Measurements from ENCODE around the gene POGK. TPM values are rescaled to one million over a fixed set of nuclear protein-coding genes. Genes with fewer than 3 reads are reported as not detected.
A peak's percentile ranks its signal among the peaks of the same experiment; 100 is the strongest.
"Not testable (repeated sequence)": the region's sequence is repeated elsewhere in the genome, so short reads cannot be mapped to it uniquely, and the experiment has no call there.

Gene POGK
- total RNA-seq (32.7 TPM), polyA plus RNA-seq (15.4 TPM)

DNA sequence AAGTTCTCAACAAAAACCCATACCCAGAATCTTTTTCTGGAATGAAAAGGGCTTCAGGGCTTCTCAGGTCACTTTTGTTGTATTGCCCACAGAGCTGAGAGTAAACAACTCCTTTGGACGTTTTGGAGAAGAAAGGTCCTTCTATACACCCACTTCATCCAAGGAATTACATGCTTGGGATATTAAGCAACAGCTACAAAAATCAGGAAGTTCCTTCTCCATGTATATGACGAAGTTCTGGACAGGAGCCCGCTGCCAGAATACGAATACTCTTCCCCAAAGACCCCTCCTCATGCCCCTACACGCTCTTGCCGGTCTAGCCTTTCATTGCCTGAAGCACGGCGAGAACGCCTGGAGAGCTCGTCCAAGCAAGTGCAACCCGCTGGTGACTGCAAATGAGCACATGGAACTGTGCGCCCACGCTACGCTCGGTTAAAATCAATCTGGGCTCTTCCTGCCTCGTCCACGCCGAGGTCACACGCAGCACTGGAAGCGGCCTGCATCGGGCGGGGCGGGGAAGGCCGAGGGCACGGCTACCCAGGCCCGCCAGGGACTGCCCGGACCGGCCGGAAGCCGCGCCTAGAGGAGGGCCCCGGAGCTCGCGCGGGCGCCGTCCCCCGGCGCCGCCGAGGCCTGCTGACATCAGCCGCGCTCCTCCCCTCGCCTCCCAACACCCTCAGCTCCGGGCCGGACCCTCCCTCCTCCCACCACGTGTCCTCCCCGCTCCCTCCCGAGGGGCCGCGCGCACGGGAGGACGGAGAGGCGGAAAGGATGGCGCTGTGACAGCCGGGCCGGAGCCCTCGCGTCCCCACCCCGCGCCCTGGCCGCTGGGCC lies at the start of gene POGK:
POGK (plus strand) TSS at position 710 of the 834 bp plus-strand sequence. CDS start 1,482 bp downstream, outside the sequence.
- peak; percentile 75 for DNase-seq (ENCODE audit: extremely low spot score)
- under 1% methylated on average over 63 of the region's 63 CpGs for WGBS
- Histone ChIP-seq H3K36me3 (ENCODE audit: insufficient read depth) (peaks cover 5% of the 10 kb centered on the region), H3K4me1 (ENCODE audit: insufficient read depth) (no peaks in the 10 kb centered on the region), H3K4me3 (ENCODE audit: low read depth, low read length) (peak within 1 kb of the TSS; percentile 92), H3K27ac (ENCODE audit: low read depth) (peak within 1 kb of the TSS; percentile 26)

GRCh38 chr1:166796620-166797236 lies 42.5 kb upstream of the POGK start:
- 91% methylated on average over 23 of the region's 23 CpGs for WGBS

GRCh38 chr1:166808952-166809351 lies 30.3 kb upstream of the POGK start:
- H3K4me3 ChIP-seq (ENCODE audit: low read depth, low read length) = no peak overlapping the region
- H3K36me3 ChIP-seq (ENCODE audit: insufficient read depth) = no peaks in the 10 kb centered on the region
- no peak overlapping the region for H3K27ac ChIP-seq (ENCODE audit: low read depth)
- DNase-seq (ENCODE audit: extremely low spot score) = no peak
- H3K4me1 ChIP-seq (ENCODE audit: insufficient read depth) = no peaks in the 10 kb centered on the region
- WGBS = 74% methylated on average over 2 of the region's 2 CpGs

More at GRCh38 chr1:166796620-166797236, 42.5 kb upstream of the POGK start:
- H3K4me1 ChIP-seq (ENCODE audit: insufficient read depth) = no peaks in the 10 kb centered on the region
- H3K36me3 ChIP-seq (ENCODE audit: insufficient read depth) = no peaks in the 10 kb centered on the region
- H3K4me3 ChIP-seq (ENCODE audit: low read depth, low read length) = no peak overlapping the region
- DNase-seq (ENCODE audit: extremely low spot score) = no peak
- H3K27ac ChIP-seq (ENCODE audit: low read depth) = no peak overlapping the region

DNA sequence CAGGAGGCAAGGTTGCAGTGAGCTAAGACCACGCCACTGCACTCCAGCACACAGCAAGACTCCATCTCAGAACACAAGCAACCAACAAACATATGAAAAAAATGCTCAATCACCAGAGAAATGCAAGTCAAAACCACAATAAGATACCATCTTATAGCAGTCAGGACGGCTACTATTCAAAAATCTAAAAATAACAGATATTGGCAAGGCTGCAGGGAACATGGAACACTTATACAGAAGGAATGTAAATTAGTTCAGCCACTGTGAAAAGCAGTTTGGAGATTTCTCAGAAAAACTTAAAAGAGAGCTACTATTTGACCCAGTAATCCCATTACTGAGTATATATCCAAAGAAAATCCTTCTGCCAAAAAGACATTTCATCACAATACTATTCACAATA lies 27.6 kb upstream of the POGK start:
- Histone ChIP-seq H3K4me3 (ENCODE audit: low read depth, low read length) (no peak overlapping the region), H3K4me1 (ENCODE audit: insufficient read depth) (no peaks in the 10 kb centered on the region), H3K27ac (ENCODE audit: low read depth) (no peak overlapping the region), H3K36me3 (ENCODE audit: insufficient read depth) (no peaks in the 10 kb centered on the region)
- DNase-seq (ENCODE audit: extremely low spot score) = no peak
- 49% methylated on average over 2 of the region's 2 CpGs for WGBS

GRCh38 chr1:166813508-166814223 lies 25.6 kb upstream of the POGK start:
- WGBS = 42% methylated on average over 2 of the region's 2 CpGs
- no peak overlapping the region for H3K4me3 ChIP-seq (ENCODE audit: low read depth, low read length)

DNA sequence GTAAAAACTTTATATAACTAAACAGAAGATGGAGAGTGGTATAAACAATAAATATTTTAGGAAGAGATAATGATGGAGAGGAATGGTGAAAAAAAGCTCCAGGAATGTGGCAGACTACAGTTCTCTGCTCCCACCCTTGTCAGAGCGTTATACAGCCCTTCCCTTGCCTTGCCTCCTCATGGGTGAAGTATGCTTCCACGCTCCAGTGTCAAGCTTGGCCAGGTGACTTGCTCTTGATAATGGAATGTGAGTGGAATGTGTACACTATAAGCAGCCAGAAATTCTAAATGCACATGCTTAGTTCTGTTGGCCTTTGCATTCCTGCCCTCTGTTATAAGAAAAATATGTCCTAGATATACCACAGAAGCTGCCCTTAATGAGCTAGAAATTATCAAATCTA lies 24.7 kb upstream of the POGK start:
- no peak for DNase-seq (ENCODE audit: extremely low spot score)
- Histone ChIP-seq H3K27ac (ENCODE audit: low read depth) (no peak overlapping the region), H3K36me3 (ENCODE audit: insufficient read depth) (no peaks in the 10 kb centered on the region), H3K4me1 (ENCODE audit: insufficient read depth) (no peaks in the 10 kb centered on the region), H3K4me3 (ENCODE audit: low read depth, low read length) (no peak overlapping the region)
- WGBS = 61% methylated on average over 2 of the region's 2 CpGs

More at GRCh38 chr1:166813508-166814223, 25.6 kb upstream of the POGK start:
- Histone ChIP-seq H3K27ac (ENCODE audit: low read depth) (no peak overlapping the region), H3K36me3 (ENCODE audit: insufficient read depth) (no peaks in the 10 kb centered on the region), H3K4me1 (ENCODE audit: insufficient read depth) (no peaks in the 10 kb centered on the region)
- no peak for DNase-seq (ENCODE audit: extremely low spot score)

- WGBS = 62% methylated on average over 2 of the region's 2 CpGs
- H3K4me3 ChIP-seq (ENCODE audit: low read depth, low read length) = no peak overlapping the region
- DNase-seq (ENCODE audit: extremely low spot score) = no peak
- no peak overlapping the region for H3K27ac ChIP-seq (ENCODE audit: low read depth)
- H3K4me1 ChIP-seq (ENCODE audit: insufficient read depth) = no peaks in the 10 kb centered on the region
- no peaks in the 10 kb centered on the region for H3K36me3 ChIP-seq (ENCODE audit: insufficient read depth)
Observed at GRCh38 chr1:166819974-166820373, 19.3 kb upstream of the POGK start.

- no peaks in the 10 kb centered on the region for H3K4me1 ChIP-seq (ENCODE audit: insufficient read depth)
- DNase-seq (ENCODE audit: extremely low spot score) = no peak
- 62% methylated on average over 7 of the region's 7 CpGs for WGBS
- H3K4me3 ChIP-seq (ENCODE audit: low read depth, low read length) = no peak overlapping the region
- H3K27ac ChIP-seq (ENCODE audit: low read depth) = no peak overlapping the region
- no peaks in the 10 kb centered on the region for H3K36me3 ChIP-seq (ENCODE audit: insufficient read depth)
Observed at GRCh38 chr1:166822385-166822784, 16.9 kb upstream of the POGK start.

- no peaks in the 10 kb centered on the region for H3K36me3 ChIP-seq (ENCODE audit: insufficient read depth)
- no peaks in the 10 kb centered on the region for H3K4me1 ChIP-seq (ENCODE audit: insufficient read depth)
- H3K27ac ChIP-seq (ENCODE audit: low read depth) = no peak overlapping the region
- no peak for DNase-seq (ENCODE audit: extremely low spot score)
- H3K4me3 ChIP-seq (ENCODE audit: low read depth, low read length) = no peak overlapping the region
Observed at GRCh38 chr1:166827426-166827825, 11.8 kb upstream of the POGK start.

- H3K4me3 ChIP-seq (ENCODE audit: low read depth, low read length); H3K4me1 ChIP-seq (ENCODE audit: insufficient read depth); H3K36me3 ChIP-seq (ENCODE audit: insufficient read depth); H3K27ac ChIP-seq (ENCODE audit: low read depth); DNase-seq (ENCODE audit: extremely low spot score): not testable (repeated sequence)
- WGBS = 58% methylated on average over 1 of the region's 1 CpG
Observed at GRCh38 chr1:166829762-166830161, 9.5 kb upstream of the POGK start.

- DNase-seq (ENCODE audit: extremely low spot score) = no peak
- no peaks in the 10 kb centered on the region for H3K4me1 ChIP-seq (ENCODE audit: insufficient read depth)
- H3K27ac ChIP-seq (ENCODE audit: low read depth) = no peak overlapping the region
- no peaks in the 10 kb centered on the region for H3K36me3 ChIP-seq (ENCODE audit: insufficient read depth)
- H3K4me3 ChIP-seq (ENCODE audit: low read depth, low read length) = no peak overlapping the region
- 96% methylated on average over 4 of the region's 4 CpGs for WGBS
Observed at GRCh38 chr1:166836733-166837132, 2.5 kb upstream of the POGK start.

GRCh38 chr1:166839600-166840308 lies 479 bp downstream of the POGK start:
- 1% methylated on average over 82 of the region's 82 CpGs for WGBS
- DNase-seq (ENCODE audit: extremely low spot score) = no peak
- H3K27ac ChIP-seq (ENCODE audit: low read depth) = peak overlapping the region; percentile 26
- peak overlapping the region; percentile 92 for H3K4me3 ChIP-seq (ENCODE audit: low read depth, low read length)
- H3K36me3 ChIP-seq (ENCODE audit: insufficient read depth) = peaks cover 6% of the 10 kb centered on the region
- H3K4me1 ChIP-seq (ENCODE audit: insufficient read depth) = peaks cover 2% of the 10 kb centered on the region

Data from urinary bladder (tissue), 4 donors.